Memory B cell (primary cell): ENCODE results near the gene CFAP77.

Experiments used
- ATAC-seq: fragments of 150-1000 bp; cut with Tn5 transposase; 2 replicates; pipeline ENCODE4 v1.10.0; 2021; ENCODE audit warnings: low read depth, mild to moderate bottlenecking, moderate library complexity
- DNase-seq, 2 donors: peaks; one replicate each; pipeline ENCODE4 v3.0.0; 2022; ENCODE audit warnings: low spot score in 2 of 2
- H3K27ac Mint-ChIP-seq: one replicate; pipeline ENCODE4 v1.8.0; 2022; ENCODE audit warnings: mild to moderate bottlenecking, moderate library complexity, mixed read lengths
- H3K27me3 Mint-ChIP-seq: one replicate; pipeline ENCODE4 v1.8.0; 2022; ENCODE audit warnings: mixed read lengths
- H3K36me3 Mint-ChIP-seq: one replicate; pipeline ENCODE4 v1.8.0; 2022; ENCODE audit warnings: mild to moderate bottlenecking, mixed read lengths
- H3K4me1 Mint-ChIP-seq: one replicate; pipeline ENCODE4 v1.8.0; 2022; ENCODE audit warnings: mixed read lengths
- H3K4me3 Mint-ChIP-seq: one replicate; pipeline ENCODE4 v1.8.0; 2022; ENCODE audit warnings: mild to moderate bottlenecking, moderate library complexity, mixed read lengths
- H3K9me3 Mint-ChIP-seq: one replicate; pipeline ENCODE4 v1.8.0; 2022; ENCODE audit warnings: mixed read lengths

CFAP77 gene

DNA sequence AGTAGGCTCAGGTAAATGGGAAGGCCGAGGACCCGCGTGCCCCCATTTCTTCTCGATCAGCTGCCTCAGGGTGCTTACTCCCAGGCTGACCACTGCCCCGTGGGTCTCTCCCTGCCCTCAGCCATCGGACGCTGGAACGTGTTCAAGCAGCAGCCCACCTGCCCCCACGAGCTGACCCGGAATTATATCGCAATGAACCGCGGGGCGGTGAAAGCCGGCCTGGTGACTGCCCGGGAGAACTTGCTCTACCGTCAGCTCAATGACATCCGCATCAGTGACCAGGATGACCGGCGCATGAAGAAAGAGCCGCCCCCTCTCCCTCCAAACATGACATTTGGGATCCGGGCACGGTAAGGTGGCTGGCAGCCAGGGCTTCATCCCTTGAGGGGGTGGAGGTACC, 89.2 kb downstream of the CFAP77 start:
- no peak for ATAC-seq
- Mint-ChIP-seq H3K4me1 (no peaks in the 10 kb centered on the region), H3K36me3 (no peaks in the 10 kb centered on the region), H3K4me3 (no peak overlapping the region), H3K9me3 (peaks cover 2% of the 10 kb centered on the region), H3K27me3 (peaks cover 7% of the 10 kb centered on the region), H3K27ac (no peak overlapping the region)
- DNase-seq, result no peak

DNA sequence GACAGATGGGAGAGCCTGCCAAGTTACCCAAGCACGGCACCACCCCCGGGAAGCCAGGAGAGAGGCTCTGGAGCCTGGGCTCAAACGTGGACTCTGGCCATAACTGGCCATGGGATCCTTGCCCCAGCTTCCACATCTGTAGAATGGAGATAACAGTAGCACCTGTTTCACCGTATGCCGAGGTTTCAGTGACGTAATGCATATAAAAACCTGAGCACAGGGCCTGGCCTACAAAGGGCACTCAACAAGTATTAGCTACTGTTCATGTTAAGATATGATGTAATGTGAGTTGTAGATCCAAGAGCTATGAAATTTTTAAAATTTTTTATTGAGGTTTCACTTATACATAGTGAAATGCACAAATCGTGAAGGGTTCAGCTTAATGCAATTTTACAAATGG, 90.2 kb downstream of the CFAP77 start:
- H3K4me1 Mint-ChIP-seq, result no peaks in the 10 kb centered on the region
- H3K4me3 Mint-ChIP-seq, result no peak overlapping the region
- DNase-seq, result no peak
- peaks cover 2% of the 10 kb centered on the region for H3K9me3 Mint-ChIP-seq
- no peak for ATAC-seq
- H3K36me3 Mint-ChIP-seq, result no peaks in the 10 kb centered on the region
- H3K27me3 Mint-ChIP-seq, result peaks cover 8% of the 10 kb centered on the region
- no peak overlapping the region for H3K27ac Mint-ChIP-seq

DNA sequence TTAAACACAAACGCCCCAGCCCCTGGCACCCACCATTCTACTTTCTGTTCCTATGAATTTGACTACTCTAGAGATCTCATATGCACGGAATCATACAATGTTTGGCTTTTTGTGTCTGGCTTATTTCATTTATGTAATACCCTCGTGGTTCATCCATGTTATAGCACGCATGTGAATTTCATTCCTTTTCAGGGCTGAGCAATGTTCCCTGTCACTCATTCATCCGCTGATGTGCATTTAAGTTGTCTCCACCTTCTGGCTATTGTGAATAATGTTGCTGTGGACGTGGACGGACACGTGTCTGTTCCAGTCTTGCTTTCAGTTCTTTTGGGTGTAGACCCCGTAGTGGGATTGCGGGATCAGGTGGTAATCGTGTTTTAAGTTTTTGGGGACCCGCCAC, 92.5 kb downstream of the CFAP77 start:
- Mint-ChIP-seq H3K36me3 (no peaks in the 10 kb centered on the region), H3K27me3 (peaks cover 5% of the 10 kb centered on the region), H3K4me1 (peaks cover 3% of the 10 kb centered on the region), H3K9me3 (no peaks in the 10 kb centered on the region), H3K27ac (no peak overlapping the region), H3K4me3 (no peak overlapping the region)
- ATAC-seq, result no peak
- no peak for DNase-seq

DNA sequence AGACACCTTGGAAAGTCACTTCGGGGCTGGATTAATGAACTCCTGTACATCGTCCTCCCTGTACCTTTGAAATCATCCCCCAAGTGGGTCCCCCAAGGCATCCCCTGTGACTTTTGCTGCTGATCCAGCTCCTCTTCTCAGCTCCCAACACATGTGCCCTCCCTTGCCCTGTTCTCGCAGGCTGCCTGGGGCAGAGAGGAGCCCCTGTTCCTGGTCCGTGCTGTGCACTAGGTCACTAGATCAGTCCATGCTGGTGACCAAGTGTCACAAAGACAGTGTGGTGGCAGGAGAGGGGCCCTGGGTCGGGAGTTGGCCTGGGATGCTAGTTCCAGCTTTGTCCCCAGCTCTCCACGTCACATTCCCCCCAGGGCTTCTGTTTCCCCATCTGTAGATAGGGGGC, 93.1 kb downstream of the CFAP77 start:
- Mint-ChIP-seq H3K27me3 (peaks cover 5% of the 10 kb centered on the region), H3K4me1 (peaks cover 3% of the 10 kb centered on the region), H3K36me3 (no peaks in the 10 kb centered on the region), H3K27ac (no peak overlapping the region), H3K4me3 (no peak overlapping the region), H3K9me3 (no peaks in the 10 kb centered on the region)
- ATAC-seq (no peak), DNase-seq (no peak)

DNA sequence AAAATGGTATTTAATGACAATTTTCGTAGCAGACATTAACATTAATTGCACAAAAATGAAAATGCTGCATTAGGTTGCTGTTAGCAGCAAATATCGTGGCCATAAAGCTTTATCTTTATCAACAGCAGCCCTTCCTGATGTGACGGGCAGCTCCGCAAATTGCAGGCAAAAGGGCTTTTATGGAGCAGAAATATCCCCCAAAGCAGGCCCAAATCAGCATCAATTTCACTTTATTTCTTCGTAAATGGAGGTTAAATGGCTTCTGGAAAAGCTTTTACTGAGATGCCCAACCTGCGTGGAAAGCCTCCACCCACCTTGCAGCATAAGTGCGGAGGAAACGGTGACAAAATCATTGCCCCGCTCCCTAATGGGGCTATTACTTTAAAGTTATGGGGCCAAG, 94.5 kb downstream of the CFAP77 start:
- H3K27me3 Mint-ChIP-seq, result peaks cover 5% of the 10 kb centered on the region
- no peak overlapping the region for H3K27ac Mint-ChIP-seq
- no peak for DNase-seq
- H3K4me1 Mint-ChIP-seq, result peaks cover 3% of the 10 kb centered on the region
- H3K36me3 Mint-ChIP-seq, result no peaks in the 10 kb centered on the region
- H3K9me3 Mint-ChIP-seq, result no peaks in the 10 kb centered on the region
- no peak for ATAC-seq
- no peak overlapping the region for H3K4me3 Mint-ChIP-seq

DNA sequence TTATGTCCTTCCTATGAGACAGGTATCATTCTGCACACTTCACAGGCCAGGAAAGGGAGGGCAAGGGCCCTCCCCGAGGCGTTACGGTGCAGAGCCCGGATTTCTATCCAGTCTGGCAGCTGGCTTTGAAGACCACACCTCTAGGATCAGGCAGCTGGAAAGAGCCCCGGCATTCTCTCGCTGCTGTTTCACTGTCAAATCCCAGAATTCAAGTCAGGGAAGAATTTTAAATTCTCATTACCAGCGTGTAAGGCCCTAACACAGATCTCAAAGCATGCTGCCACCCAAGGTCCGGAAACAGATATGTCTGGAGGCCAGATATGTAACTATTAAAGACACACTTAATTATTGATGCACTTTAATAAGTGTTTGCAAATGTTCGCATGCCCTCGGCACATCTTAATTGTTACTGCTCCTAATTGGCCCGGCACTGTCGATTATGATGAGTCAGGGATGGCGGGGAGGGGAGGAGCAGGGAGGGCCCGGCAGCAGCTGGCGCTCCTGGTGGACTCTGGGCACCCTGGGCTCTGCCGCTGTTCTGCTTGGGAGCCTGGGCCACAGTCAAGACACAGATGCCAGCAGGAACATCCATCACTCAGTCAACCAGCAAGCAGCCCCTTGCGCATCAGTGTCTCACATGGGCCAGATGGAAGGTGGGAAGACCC, 96.1 kb downstream of the CFAP77 start:
- H3K9me3 Mint-ChIP-seq, result no peaks in the 10 kb centered on the region
- ATAC-seq, result no peak
- H3K36me3 Mint-ChIP-seq, result no peaks in the 10 kb centered on the region
- no peak overlapping the region for H3K4me3 Mint-ChIP-seq
- no peak overlapping the region for H3K27ac Mint-ChIP-seq
- H3K4me1 Mint-ChIP-seq, result peaks cover 3% of the 10 kb centered on the region
- DNase-seq, result no peak
- peaks cover 7% of the 10 kb centered on the region for H3K27me3 Mint-ChIP-seq

DNA sequence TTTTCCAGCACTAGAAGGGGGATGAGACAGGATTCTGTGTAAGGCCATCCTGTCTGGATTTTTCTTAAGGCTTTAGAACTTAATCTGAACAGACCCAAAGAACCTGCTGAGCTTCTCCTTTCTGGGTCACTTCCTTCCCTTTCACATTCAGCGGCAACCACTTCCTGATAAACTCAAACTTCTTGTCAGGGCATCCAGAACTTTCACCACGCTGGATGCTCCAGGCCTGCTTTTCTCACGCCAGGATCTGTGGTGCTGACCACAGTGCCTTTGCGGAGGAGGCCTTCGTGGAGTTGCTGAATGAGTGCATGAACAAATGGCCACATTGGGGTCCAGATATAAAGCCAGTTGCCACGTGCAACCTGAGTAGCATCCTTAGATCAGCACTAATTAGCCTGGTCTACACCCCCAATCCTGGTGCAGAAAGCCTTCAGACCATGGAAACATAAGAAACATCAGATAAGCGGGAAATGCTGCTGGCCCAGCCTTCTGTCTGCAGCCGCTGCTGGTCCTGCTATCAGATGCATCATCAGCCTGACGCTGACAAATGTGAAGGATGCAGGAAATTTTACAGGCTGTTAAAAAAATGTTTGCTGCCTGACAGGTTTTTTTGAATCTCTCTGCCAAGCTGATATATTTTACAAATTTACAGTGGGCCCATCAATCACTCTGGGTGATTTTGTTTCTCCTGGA, 97.1 kb downstream of the CFAP77 start:
- no peaks in the 10 kb centered on the region for H3K9me3 Mint-ChIP-seq
- DNase-seq, result no peak
- H3K36me3 Mint-ChIP-seq, result no peaks in the 10 kb centered on the region
- H3K4me3 Mint-ChIP-seq, result no peak overlapping the region
- H3K27me3 Mint-ChIP-seq, result peaks cover 7% of the 10 kb centered on the region
- H3K4me1 Mint-ChIP-seq, result peaks cover 3% of the 10 kb centered on the region
- H3K27ac Mint-ChIP-seq, result no peak overlapping the region
- ATAC-seq, result no peak

DNA sequence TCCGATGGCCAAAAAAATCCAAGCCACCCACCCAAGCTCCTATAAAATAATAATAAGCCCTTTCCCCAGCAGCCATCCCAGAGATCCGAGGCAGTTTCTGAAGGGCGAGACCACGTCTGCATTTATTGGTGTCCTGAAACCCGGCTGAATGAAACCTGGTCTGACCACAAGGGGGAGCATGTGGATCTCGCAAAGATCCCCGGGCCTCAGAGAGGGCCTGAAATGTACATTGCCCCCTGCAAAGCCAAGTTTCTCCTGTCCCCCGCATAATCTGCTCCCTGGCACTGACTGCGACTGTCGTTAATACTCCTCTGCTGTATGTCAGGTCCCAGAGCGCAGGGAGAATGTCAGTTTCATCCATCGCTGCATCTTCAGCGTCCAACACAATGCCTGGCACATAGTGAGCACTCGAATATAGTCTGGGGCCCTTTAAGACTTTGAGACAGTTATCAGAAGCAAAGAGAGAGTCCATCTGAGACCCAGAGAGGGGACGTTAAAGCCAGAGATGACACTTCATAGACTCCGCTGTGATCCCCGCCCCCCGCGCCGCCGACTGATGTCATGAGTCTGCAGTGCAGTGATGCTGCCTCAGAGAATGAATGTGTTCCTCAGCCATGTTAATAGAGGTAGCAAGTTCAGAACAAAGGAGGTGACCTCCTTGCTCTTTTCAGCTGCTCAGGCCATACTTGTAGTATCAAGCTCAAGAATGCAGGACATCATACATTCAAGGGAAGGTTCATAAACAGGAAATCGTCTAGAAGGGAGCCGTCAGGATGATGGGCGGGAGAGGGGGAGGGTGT, 97.9 kb downstream of the CFAP77 start:
- H3K27ac Mint-ChIP-seq, result no peak overlapping the region

DNA sequence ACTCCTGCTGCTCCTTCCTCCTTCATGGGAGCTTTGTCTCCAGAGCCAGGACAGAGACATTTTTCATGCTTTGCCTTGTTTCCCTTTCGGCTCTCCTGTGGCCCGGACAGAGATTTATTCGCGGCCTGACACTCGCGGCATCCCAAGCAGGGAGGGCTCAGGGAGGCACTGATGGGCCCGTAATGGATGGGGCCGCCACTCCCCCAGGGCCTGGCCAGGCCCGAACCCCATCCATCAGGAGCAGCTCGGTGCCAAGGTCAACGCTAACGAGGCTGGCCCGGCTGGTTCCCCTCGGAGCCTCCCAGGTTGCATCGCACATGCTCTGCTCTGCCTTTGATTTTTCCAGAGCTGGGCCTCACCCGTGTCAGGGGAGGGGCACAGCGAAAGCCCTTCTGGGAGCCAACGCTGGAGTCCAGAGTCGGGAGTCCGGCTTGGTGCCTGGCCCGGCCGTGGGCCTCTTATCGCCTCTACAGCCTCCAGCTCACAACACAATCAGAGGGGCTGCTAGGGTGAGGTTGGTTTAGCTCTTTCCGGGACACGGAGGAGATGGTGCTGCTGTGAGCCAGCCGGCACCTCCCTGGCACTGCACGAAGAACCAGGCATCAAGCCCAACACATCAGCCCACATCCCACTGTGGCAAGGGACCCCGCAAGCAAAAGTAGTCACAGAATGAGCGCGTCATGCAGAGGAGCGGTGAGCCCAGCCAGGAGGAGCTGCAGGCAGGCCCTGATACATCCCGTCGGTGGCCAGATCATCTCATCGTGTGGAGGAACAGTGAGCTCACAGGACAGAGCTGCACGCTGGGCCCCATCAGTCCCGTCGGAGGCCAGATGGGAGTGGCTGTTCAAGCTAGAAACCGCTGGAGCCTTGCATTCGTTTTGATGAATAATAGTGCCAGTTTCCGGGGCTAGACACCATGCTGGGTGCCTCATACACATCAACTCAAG, 100.2 kb downstream of the CFAP77 start:
- Mint-ChIP-seq H3K4me3 (no peak overlapping the region), H3K27me3 (peaks cover 9% of the 10 kb centered on the region), H3K27ac (no peak overlapping the region), H3K4me1 (peaks cover 3% of the 10 kb centered on the region), H3K36me3 (no peaks in the 10 kb centered on the region), H3K9me3 (no peaks in the 10 kb centered on the region)
- ATAC-seq, result no peak
- no peak for DNase-seq

More for the DNA sequence above, 97.9 kb downstream of the CFAP77 start:
- Mint-ChIP-seq H3K27me3 (peaks cover 7% of the 10 kb centered on the region), H3K4me1 (peaks cover 3% of the 10 kb centered on the region), H3K9me3 (no peaks in the 10 kb centered on the region), H3K4me3 (no peak overlapping the region), H3K36me3 (no peaks in the 10 kb centered on the region)
- ATAC-seq (peak; percentile 70), DNase-seq (peak; percentile 61 to 70)

DNA sequence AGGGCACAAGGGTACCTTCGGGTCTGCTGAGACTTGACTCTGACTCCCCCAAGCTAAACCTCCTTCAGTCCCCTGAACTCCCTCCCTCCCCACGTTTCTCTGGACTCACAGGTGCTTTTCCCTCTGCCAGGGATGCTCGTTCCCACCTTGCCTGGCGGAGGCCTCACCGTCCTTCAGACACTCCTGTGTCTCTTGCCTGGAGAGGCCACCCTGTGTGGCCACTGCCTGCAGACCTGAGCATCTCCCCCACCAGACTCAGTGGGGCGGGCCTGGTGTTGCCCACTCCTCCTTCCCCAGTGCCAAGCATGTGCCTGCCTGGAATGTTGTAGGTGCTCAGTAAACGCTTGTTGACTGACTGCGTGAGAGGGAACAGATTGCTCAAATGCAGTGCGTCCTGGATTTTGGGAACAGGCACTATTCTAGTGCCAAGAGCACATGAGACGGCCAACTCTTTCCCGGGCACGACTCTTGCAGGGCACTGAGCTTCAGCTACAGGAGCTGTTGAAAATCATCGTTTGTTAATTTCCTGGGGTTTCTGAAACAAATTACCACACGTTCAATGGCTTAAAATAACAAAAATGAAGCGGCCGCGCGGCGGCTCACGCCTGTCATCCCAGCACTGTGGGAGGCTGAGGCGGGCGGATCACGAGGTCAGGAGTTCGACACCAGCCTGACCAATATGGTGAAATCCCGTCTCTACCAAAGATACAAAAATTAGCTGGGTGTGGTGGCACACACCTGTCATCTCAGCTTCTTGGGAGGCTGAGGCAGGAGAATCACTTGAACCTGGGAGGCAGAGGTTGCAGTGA, 101.4 kb downstream of the CFAP77 start:
- Mint-ChIP-seq H3K27me3 (peaks cover 13% of the 10 kb centered on the region), H3K36me3 (no peaks in the 10 kb centered on the region), H3K9me3 (no peaks in the 10 kb centered on the region), H3K4me3 (no peak overlapping the region), H3K27ac (no peak overlapping the region), H3K4me1 (peaks cover 3% of the 10 kb centered on the region)
- ATAC-seq, result no peak
- no peak for DNase-seq

DNA sequence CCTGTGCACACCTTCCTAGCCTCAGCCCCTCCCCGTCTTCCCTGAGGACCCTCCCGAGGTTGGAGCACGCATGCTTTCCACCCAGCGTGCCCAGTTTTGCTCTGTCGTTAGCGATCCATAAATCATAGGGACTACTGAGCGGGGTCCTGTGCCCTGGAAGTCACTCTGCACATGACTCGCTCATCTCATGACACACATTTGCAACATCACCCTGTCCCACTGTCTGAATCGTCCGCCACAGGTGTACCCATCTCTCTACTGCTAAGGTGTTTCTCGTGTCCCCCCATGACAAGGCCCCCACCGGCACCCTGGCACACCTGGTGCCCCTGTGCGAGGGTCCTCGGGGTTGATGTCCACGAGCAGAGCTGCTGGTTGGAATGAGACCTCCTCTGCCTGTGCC, 103.4 kb downstream of the CFAP77 start:
- H3K27ac Mint-ChIP-seq, result no peak overlapping the region
- H3K27me3 Mint-ChIP-seq, result peaks cover 13% of the 10 kb centered on the region
- no peak overlapping the region for H3K4me3 Mint-ChIP-seq
- no peaks in the 10 kb centered on the region for H3K36me3 Mint-ChIP-seq
- ATAC-seq (no peak), DNase-seq (no peak)
- H3K4me1 Mint-ChIP-seq, result no peaks in the 10 kb centered on the region
- no peaks in the 10 kb centered on the region for H3K9me3 Mint-ChIP-seq

DNA sequence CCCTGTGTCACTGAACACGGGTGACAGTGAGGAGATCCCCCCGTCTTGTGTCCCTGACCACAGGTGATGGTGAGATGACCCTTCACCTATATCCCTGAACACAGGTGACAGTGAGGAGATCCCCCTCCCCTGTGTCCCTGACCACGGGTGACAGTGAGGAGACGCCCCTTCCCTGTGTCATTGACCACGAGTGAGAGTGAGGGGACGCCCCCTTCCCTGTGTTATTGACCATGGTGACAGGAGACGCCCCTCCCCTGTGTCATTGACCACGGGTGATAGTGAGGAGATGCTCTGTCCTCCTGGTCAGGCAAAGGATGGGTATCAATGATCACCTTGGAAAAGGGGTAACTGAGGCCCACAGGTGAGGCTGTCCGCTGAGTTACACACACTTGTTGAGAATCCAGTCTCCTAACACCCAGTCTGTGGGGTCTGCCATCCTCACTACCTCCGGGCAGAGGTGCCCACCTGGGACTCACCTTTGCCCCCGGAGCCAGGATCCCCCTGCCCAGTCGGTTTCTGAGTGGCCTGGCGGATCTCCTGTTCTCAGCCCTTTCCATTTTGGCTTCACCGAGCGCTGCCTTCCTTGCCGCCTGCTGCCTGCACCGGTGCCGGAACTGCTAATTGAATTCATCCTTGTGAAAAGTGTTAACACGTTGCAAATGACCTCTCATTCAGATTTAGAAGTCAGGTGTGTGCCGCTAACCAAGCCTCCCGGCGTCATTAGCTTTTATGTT, 104.2 kb downstream of the CFAP77 start:
- H3K9me3 Mint-ChIP-seq, result no peaks in the 10 kb centered on the region
- no peaks in the 10 kb centered on the region for H3K4me1 Mint-ChIP-seq
- no peak overlapping the region for H3K27ac Mint-ChIP-seq
- DNase-seq (no peak), ATAC-seq (no peak)
- no peaks in the 10 kb centered on the region for H3K36me3 Mint-ChIP-seq
- peaks cover 13% of the 10 kb centered on the region for H3K27me3 Mint-ChIP-seq
- no peak overlapping the region for H3K4me3 Mint-ChIP-seq
